WTC11 (cell line): Measurements from ENCODE around the gene EEF1AKMT3. TPM values are rescaled to one million over a fixed set of nuclear protein-coding genes. Genes with fewer than 3 reads are reported as not detected.
A peak's percentile ranks its signal among the peaks of the same experiment; 100 is the strongest.

Experiments used
- ATAC-seq: fragments of 200-7000 bp; cut with Tn5 transposase; 2 replicates; pipeline ENCODE4 v1.10.0; 2021; ENCODE audit warnings: mild to moderate bottlenecking, moderate library complexity
- CTCF ChIA-PET: fragments of 300-600 bp; sonication (Branson Sonifier 250); formaldehyde crosslinking; loops from one replicate; lab custom pipeline; 2021; ENCODE audit warnings: antibody characterized with exemption; lab: Charles Lee
- POLR2A ChIA-PET: fragments of 350-600 bp; sonication (Branson Sonifier 250); formaldehyde crosslinking; loops from one replicate; lab custom pipeline; 2021; ENCODE audit warnings: antibody characterized with exemption; lab: Charles Lee
- DNase-seq: peaks from one replicate; pipeline ENCODE4 v3.0.0; 2021; ENCODE audit warnings: low spot score
- H3K27ac Mint-ChIP-seq: 2 replicates; pipeline ENCODE4 v1.8.0; 2021; ENCODE audit warnings: mixed read lengths
- H3K27me3 Mint-ChIP-seq: 2 replicates; pipeline ENCODE4 v1.8.0; 2021; ENCODE audit warnings: low read depth, mild to moderate bottlenecking, moderate library complexity, mixed read lengths
- H3K36me3 Mint-ChIP-seq: 2 replicates; pipeline ENCODE4 v1.8.0; 2021; ENCODE audit warnings: mixed read lengths
- H3K4me1 Mint-ChIP-seq: 2 replicates; pipeline ENCODE4 v1.8.0; 2022; ENCODE audit warnings: mixed read lengths
- H3K4me3 Mint-ChIP-seq: 2 replicates; pipeline ENCODE4 v1.8.0; 2021; ENCODE audit warnings: mild to moderate bottlenecking, moderate library complexity, mixed read lengths
- H3K9me3 Mint-ChIP-seq: 2 replicates; pipeline ENCODE4 v1.8.0; 2021; ENCODE audit warnings: mixed read lengths
- FOXK1 ChIP-seq: sonication (generic); formaldehyde crosslinking; IDR thresholded peaks from 2 replicates; pipeline ENCODE4 v1.8.0; 2022; ENCODE audit warnings: mild to moderate bottlenecking, moderate library complexity, missing genetic modification reagents
- IRF2 ChIP-seq: sonication (generic); formaldehyde crosslinking; IDR thresholded peaks from 2 replicates; pipeline ENCODE4 v1.8.0; 2022; ENCODE audit warnings: low read depth, missing genetic modification reagents, borderline replicate concordance
- NFATC4 ChIP-seq: fragments of 250-450 bp; sonication (Bioruptor Pico); IDR thresholded peaks from 2 replicates; pipeline ENCODE4 v1.9.0; 2021; ENCODE audit warnings: mild to moderate bottlenecking
- NR2C2 ChIP-seq: sonication (generic); formaldehyde crosslinking; IDR thresholded peaks from 2 replicates; pipeline ENCODE4 v1.8.0; 2022; ENCODE audit warnings: mild to moderate bottlenecking, missing genetic modification reagents
- RORB ChIP-seq: fragments of 250-450 bp; sonication (Bioruptor Pico); IDR thresholded peaks from 2 replicates; pipeline ENCODE4 v1.9.0; 2021; ENCODE audit warnings: mild to moderate bottlenecking
- TP53 ChIP-seq: sonication (generic); formaldehyde crosslinking; IDR thresholded peaks from 2 replicates; pipeline ENCODE4 v1.8.1; 2023; ENCODE audit warnings: mild to moderate bottlenecking, missing genetic modification reagents
- ZNF423 ChIP-seq: fragments of 250-450 bp; sonication (Bioruptor Pico); IDR thresholded peaks from 2 replicates; pipeline ENCODE4 v2.1.2; 2022; ENCODE audit warnings: mild to moderate bottlenecking, moderate library complexity
- total RNA-seq: library from RNA; stranded (reverse); gene quantifications from 3 replicates; pipeline ENCODE4 v1.2.3, GENCODE V29; 2021
- TF ChIP-seq, protein P1 (sequence below): sonication (generic); formaldehyde crosslinking; IDR thresholded peaks from 2 replicates; pipeline ENCODE4 v1.8.1; 2022; ENCODE audit warnings: low read depth, missing genetic modification reagents, borderline replicate concordance
- TF ChIP-seq, protein P2 (sequence below): sonication (generic); formaldehyde crosslinking; IDR thresholded peaks from 2 replicates; pipeline ENCODE4 v1.8.1; 2023; ENCODE audit warnings: mild to moderate bottlenecking, moderate library complexity, missing genetic modification reagents
- TF ChIP-seq, protein P3 (sequence below): sonication (generic); formaldehyde crosslinking; IDR thresholded peaks from 2 replicates; pipeline ENCODE4 v1.8.0; 2023; ENCODE audit warnings: missing genetic modification reagents, mild to moderate bottlenecking, borderline replicate concordance
- TF ChIP-seq, protein P4 (sequence below): sonication (generic); formaldehyde crosslinking; IDR thresholded peaks from 2 replicates; pipeline ENCODE4 v1.8.1; 2023; ENCODE audit warnings: mild to moderate bottlenecking, missing genetic modification reagents, moderate library complexity
- TF ChIP-seq, protein P5 (sequence below): fragments of 200-600 bp; IDR thresholded peaks from 2 replicates; pipeline ENCODE4 v1.8.0; 2022; ENCODE audit warnings: antibody characterized with exemption
- TF ChIP-seq, protein P6 (sequence below): sonication (generic); formaldehyde crosslinking; IDR thresholded peaks from 2 replicates; pipeline ENCODE4 v1.8.0; 2022; ENCODE audit warnings: mild to moderate bottlenecking, missing genetic modification reagents

Gene EEF1AKMT3
- total RNA-seq, 1 experiment from 2014 or later, result 3.2 TPM

DNA sequence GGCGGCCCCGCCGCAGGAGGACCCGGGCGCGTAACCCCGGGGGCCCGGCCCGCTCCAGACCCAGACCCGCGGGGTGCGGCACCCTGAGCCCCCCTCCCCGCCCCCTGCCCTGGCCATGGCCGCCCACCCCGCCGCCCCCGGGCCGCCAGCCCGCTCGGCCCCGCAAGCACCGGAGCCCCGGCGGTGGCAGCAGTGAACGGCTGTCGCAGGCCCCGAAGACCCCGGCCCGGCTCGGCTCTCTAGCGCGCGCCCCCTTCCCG lies 17.3 kb upstream of the EEF1AKMT3 start:
- Mint-ChIP-seq H3K36me3 (peaks cover 15% of the 10 kb centered on the region), H3K4me1 (peaks cover 48% of the 10 kb centered on the region), H3K27me3 (peaks cover 68% of the 10 kb centered on the region), H3K4me3 (no peak overlapping the region), H3K9me3 (no peaks in the 10 kb centered on the region)
- ChIA-PET POLR2A (no interaction called here), CTCF (no interaction called here)
- no peak for DNase-seq
- TF ChIP-seq, protein P1, sequence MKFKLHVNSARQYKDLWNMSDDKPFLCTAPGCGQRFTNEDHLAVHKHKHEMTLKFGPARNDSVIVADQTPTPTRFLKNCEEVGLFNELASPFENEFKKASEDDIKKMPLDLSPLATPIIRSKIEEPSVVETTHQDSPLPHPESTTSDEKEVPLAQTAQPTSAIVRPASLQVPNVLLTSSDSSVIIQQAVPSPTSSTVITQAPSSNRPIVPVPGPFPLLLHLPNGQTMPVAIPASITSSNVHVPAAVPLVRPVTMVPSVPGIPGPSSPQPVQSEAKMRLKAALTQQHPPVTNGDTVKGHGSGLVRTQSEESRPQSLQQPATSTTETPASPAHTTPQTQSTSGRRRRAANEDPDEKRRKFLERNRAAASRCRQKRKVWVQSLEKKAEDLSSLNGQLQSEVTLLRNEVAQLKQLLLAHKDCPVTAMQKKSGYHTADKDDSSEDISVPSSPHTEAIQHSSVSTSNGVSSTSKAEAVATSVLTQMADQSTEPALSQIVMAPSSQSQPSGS, result no peak
- TF ChIP-seq, protein P2, sequence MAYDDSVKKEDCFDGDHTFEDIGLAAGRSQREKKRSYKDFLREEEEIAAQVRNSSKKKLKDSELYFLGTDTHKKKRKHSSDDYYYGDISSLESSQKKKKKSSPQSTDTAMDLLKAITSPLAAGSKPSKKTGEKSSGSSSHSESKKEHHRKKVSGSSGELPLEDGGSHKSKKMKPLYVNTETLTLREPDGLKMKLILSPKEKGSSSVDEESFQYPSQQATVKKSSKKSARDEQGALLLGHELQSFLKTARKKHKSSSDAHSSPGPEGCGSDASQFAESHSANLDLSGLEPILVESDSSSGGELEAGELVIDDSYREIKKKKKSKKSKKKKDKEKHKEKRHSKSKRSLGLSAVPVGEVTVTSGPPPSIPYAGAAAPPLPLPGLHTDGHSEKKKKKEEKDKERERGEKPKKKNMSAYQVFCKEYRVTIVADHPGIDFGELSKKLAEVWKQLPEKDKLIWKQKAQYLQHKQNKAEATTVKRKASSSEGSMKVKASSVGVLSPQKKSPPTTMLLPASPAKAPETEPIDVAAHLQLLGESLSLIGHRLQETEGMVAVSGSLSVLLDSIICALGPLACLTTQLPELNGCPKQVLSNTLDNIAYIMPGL (CRISPR knock-in tag), result no peak
- TF ChIP-seq NR2C2 (no peak), TP53 (CRISPR knock-in tag) (no peak), FOXK1 (no peak), IRF2 (no peak)
- TF ChIP-seq, protein P3, sequence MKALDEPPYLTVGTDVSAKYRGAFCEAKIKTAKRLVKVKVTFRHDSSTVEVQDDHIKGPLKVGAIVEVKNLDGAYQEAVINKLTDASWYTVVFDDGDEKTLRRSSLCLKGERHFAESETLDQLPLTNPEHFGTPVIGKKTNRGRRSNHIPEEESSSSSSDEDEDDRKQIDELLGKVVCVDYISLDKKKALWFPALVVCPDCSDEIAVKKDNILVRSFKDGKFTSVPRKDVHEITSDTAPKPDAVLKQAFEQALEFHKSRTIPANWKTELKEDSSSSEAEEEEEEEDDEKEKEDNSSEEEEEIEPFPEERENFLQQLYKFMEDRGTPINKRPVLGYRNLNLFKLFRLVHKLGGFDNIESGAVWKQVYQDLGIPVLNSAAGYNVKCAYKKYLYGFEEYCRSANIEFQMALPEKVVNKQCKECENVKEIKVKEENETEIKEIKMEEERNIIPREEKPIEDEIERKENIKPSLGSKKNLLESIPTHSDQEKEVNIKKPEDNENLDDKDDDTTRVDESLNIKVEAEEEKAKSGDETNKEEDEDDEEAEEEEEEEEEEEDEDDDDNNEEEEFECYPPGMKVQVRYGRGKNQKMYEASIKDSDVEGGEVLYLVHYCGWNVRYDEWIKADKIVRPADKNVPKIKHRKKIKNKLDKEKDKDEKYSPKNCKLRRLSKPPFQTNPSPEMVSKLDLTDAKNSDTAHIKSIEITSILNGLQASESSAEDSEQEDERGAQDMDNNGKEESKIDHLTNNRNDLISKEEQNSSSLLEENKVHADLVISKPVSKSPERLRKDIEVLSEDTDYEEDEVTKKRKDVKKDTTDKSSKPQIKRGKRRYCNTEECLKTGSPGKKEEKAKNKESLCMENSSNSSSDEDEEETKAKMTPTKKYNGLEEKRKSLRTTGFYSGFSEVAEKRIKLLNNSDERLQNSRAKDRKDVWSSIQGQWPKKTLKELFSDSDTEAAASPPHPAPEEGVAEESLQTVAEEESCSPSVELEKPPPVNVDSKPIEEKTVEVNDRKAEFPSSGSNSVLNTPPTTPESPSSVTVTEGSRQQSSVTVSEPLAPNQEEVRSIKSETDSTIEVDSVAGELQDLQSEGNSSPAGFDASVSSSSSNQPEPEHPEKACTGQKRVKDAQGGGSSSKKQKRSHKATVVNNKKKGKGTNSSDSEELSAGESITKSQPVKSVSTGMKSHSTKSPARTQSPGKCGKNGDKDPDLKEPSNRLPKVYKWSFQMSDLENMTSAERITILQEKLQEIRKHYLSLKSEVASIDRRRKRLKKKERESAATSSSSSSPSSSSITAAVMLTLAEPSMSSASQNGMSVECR (CRISPR knock-in tag), result no peak
- TF ChIP-seq, protein P4, sequence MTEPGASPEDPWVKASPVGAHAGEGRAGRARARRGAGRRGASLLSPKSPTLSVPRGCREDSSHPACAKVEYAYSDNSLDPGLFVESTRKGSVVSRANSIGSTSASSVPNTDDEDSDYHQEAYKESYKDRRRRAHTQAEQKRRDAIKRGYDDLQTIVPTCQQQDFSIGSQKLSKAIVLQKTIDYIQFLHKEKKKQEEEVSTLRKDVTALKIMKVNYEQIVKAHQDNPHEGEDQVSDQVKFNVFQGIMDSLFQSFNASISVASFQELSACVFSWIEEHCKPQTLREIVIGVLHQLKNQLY (CRISPR knock-in tag), result no peak
- TF ChIP-seq, all 79 proteins: peak for 0
- no peak for ATAC-seq
- no peak overlapping the region for H3K27ac Mint-ChIP-seq

DNA sequence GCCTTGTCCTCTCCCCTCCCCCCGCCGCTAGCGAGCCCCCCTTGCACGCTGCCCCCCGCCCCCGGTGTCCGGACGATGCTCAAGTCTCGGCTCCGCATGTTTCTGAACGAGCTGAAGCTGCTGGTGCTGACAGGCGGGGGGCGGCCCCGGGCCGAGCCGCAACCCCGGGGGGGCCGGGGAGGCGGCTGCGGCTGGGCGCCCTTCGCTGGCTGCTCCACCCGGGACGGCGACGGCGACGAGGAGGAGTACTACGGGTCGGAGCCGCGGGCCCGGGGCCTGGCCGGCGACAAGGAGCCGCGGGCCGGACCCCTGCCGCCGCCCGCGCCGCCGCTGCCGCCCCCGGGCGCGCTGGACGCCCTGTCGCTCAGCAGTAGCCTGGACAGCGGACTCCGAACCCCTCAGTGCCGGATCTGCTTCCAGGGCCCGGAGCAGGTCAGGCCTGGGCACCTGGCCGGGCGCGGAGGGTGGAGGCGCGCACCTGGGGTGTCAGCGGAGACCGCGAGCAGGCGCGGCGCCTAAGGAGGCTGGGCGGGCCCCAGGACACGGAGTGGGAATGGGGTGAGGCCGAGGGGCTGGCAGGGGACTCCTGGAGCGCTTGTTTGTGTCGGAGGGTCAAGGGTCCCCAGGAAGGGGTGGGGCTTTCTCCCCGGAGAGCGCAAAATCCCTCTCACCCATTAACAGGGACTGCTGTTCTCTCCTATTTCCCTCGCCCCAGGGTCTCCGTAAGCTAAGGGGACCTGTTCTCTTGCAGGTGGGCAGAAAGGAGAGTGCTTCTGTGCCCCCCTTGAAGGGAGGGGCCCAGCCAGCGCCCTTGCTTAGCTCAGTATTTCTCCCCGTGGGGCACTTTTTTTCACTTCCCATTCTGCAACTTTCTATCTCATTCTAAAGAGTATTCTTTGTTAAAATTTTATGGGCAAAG lies 16.7 kb upstream of the EEF1AKMT3 start:
- ATAC-seq, result no peak
- POLR2A ChIA-PET, result interaction anchor here (1.3 kb wide), 1 partner anchor 10 kb away, joined by 7 read pairs; no protein-coding TSS in a partner anchor

DNA sequence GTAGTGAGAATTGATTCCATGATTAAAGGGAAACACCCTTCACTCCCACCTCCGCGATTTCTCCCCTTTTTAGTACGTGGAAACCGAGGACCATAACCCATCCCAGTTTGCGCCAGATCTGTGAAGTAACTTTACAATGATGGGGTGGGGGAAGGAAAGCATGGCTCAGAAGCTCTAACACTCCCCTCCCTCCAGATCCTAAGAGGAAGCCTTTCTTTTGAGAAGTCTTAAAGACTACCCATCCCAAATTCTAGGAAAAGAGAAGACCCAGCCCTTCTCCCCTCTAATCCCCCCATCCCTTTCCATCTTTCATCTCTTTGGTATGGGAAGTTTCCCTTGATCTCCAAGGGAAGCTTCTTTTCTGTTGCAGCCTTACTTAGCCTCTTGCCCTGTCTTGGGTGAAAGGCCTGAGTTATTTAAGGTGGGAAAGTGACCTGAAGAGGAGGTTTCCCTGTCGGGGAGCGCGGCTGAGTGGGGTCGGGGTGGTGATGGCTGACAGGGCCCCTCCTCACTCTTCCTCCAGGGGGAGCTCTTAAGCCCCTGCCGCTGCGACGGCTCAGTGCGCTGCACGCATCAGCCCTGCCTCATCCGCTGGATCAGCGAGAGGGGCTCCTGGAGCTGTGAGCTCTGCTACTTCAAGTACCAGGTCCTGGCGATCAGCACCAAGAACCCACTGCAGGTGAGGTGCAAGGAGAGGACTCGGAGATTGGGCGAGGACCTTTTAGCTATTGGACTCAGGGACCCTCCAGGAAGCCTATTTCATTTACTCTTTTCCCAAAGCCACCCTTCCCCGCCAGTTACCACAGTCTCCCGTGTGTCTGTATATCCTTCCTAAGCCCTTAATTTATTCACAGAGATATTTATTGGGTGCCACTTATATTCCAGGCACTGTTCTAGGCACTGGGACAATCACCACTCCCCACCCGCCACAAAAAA lies 15.7 kb upstream of the EEF1AKMT3 start:
- no peak overlapping the region for H3K27ac Mint-ChIP-seq
- ChIA-PET CTCF (interaction anchor here (0.5 to 2.4 kb wide), 49 partner anchors 10 to 530 kb away, joined by 3 to 80 read pairs (median 5); partner anchors contain the start of genes AGAP2, ARHGEF25, ATP23 and AVIL), POLR2A (interaction anchor here (0.7 to 1.3 kb wide), 2 partner anchors 9 to 12 kb away, joined by 4 to 7 read pairs; partner anchors contain the start of gene TSPAN31)
- ATAC-seq (peak; percentile 64), DNase-seq (peak; percentile 85)
- peak overlapping the region; percentile 72 for H3K4me3 Mint-ChIP-seq
- H3K36me3 Mint-ChIP-seq, result no peaks in the 10 kb centered on the region
- peaks cover 84% of the 10 kb centered on the region for H3K27me3 Mint-ChIP-seq
- TF ChIP-seq, protein P2 (CRISPR knock-in tag), result 0 out of 2 replicates have a peak, but pooled peaks have one; percentile 63
- no peak for TF ChIP-seq RORB (CRISPR knock-in tag)
- TF ChIP-seq, protein P5, sequence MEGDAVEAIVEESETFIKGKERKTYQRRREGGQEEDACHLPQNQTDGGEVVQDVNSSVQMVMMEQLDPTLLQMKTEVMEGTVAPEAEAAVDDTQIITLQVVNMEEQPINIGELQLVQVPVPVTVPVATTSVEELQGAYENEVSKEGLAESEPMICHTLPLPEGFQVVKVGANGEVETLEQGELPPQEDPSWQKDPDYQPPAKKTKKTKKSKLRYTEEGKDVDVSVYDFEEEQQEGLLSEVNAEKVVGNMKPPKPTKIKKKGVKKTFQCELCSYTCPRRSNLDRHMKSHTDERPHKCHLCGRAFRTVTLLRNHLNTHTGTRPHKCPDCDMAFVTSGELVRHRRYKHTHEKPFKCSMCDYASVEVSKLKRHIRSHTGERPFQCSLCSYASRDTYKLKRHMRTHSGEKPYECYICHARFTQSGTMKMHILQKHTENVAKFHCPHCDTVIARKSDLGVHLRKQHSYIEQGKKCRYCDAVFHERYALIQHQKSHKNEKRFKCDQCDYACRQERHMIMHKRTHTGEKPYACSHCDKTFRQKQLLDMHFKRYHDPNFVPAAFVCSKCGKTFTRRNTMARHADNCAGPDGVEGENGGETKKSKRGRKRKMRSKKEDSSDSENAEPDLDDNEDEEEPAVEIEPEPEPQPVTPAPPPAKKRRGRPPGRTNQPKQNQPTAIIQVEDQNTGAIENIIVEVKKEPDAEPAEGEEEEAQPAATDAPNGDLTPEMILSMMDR, result peak; percentile 78
- TF ChIP-seq, protein P6, sequence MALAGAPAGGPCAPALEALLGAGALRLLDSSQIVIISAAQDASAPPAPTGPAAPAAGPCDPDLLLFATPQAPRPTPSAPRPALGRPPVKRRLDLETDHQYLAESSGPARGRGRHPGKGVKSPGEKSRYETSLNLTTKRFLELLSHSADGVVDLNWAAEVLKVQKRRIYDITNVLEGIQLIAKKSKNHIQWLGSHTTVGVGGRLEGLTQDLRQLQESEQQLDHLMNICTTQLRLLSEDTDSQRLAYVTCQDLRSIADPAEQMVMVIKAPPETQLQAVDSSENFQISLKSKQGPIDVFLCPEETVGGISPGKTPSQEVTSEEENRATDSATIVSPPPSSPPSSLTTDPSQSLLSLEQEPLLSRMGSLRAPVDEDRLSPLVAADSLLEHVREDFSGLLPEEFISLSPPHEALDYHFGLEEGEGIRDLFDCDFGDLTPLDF, result no peak
- no peaks in the 10 kb centered on the region for H3K9me3 Mint-ChIP-seq
- H3K4me1 Mint-ChIP-seq, result peaks cover 34% of the 10 kb centered on the region

More for the DNA sequence above, 16.7 kb upstream of the EEF1AKMT3 start:
- Mint-ChIP-seq H3K4me1 (peaks cover 44% of the 10 kb centered on the region), H3K27ac (no peak overlapping the region), H3K4me3 (peak overlapping the region; percentile 72), H3K36me3 (peaks cover 9% of the 10 kb centered on the region), H3K9me3 (no peaks in the 10 kb centered on the region), H3K27me3 (peaks cover 74% of the 10 kb centered on the region)
- CTCF ChIA-PET, result interaction anchor here (0.7 to 2.4 kb wide), 16 partner anchors 11 to 144 kb away, joined by 3 to 80 read pairs (median 6); partner anchors contain the start of genes AGAP2, ARHGEF25, AVIL and CYP27B1
- DNase-seq, result no peak
- TF ChIP-seq NFATC4, result no peak
- 0 out of 2 replicates have a peak, but pooled peaks have one; percentile 39 for TF ChIP-seq ZNF423
